ENCODE measurements around the gene AK2.
"Not testable (repeated sequence)": the region's sequence is repeated elsewhere in the genome, so short reads cannot be mapped to it uniquely, and the experiment has no call there.

Gene AK2

DNA sequence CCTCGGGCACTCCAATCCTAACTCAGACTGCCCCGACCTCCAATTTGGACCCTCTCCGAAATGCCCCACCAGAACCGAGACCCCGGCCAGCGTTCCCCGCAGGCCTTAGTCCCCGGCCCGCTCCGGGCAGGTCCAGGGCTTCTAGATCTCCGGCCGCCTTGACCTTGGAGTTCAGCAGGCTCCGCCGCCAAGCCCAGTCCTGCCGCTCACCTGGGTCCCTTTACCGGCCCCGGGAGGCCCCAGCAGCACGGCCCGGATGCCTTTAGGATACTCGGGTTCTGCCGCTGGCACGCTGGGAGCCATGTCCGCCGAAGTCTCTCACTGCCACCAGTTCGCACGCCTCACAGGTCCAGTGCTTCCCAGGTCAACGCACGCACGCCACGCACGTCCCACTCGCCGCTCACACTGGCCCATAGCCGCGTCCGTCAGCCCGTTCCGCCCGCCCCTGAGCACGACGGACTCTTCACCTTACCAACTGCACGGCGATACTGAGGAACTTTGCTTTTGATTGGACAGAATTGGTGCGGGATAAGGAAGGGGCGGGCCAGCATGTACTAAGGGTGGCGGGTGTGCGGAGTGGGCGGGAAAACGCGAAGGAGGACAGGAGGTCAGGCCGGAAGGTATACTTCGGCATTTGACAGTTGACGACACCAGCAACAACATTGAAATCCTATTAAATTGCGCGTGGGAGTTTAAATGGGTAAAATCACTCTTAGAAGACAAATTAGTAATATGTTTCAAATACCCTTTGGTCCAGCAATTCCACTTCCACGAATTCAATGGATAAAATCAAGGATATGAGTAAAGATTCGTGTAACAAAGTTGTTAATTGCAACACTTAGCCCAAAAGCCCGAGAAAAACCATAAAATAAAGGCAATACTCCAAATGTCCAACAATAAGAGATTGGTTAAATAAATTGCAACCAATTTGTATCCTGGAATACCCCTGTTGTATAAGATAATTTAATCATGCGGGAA is at the start of gene AK2:
Gene AK2, minus strand, starts transcription at position 358 of the 978 bp plus-strand sequence. Its CDS starts 55 bp downstream, at position 303.
- peak; percentile 67 to 82 for DNase-seq (ENCODE audit: low read depth in 2 of 2, low spot score in 1 of 2)

DNA sequence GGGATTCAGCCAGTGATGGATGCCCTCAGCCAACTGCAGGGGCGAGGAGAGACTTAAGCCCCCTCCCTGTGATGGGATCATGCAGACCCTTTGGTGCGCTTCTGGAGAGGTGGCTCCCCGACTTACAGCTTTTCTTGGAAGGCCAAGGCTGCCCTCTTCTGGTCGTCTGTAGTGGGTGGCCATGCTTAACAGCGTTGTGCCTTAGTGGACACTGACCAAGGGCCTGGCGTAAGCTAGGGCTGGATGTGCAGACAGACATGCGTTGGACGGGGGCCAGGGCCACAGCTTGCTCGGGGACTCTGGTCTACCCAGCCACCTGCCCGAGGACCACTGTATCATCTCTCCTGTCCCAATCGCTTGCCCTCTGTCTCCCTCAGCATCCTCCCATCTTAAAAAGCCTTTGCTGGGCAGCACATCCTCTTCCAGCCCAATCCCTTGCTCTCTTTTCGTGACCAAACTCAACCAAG is 49.7 kb upstream of the AK2 start:
- DNase-seq (ENCODE audit: low read depth in 2 of 2, low spot score in 1 of 2), result no peak

DNA sequence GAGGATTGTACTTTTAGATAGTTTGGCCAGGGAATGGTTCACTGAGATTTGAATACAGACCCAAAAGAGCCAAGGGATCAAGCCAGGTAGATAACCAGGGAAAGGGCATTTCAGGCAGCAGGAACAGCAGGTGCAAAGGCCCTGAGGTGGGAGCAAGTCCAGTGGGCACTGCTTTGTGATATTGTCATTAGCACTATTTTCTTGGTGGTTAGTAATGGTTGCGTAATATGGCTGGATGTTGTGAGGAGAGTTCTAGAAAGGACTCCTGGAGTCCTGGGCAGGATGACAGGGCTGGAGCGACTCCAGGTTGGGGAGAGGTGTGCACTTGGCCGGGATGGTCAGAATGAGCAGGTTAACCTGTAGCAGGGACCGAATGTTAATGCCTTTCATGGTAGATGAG is 48.6 kb upstream of the AK2 start:
- no peak for DNase-seq (ENCODE audit: low read depth in 2 of 2, low spot score in 1 of 2)

DNA sequence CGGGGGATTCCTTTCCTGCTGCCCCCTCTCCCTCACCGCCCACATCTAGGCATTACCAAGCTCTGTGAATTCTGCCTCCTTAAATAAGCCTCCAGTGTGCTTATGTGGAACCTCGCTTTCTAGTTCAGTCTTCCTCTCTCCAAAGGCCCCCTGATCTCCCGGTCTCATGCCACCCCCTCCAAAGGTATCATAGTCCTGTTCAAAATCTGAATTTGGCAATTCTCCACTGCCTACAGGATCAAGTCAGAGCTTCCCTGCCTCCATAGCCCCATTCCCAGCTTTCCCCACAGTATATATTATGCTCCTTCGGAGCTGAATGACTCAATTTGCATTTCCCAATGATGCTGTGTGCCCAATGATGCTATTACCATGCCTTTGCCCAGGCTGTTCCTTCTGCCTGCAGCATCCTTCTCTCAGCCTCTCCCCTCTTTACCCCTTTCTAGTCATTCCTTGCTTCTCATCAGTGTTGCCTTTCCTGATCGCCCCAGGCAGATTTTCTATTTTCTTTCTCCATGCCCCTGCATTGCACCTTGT is 46.0 kb upstream of the AK2 start:
- DNase-seq (ENCODE audit: low read depth in 2 of 2, low spot score in 1 of 2), result no peak

DNA sequence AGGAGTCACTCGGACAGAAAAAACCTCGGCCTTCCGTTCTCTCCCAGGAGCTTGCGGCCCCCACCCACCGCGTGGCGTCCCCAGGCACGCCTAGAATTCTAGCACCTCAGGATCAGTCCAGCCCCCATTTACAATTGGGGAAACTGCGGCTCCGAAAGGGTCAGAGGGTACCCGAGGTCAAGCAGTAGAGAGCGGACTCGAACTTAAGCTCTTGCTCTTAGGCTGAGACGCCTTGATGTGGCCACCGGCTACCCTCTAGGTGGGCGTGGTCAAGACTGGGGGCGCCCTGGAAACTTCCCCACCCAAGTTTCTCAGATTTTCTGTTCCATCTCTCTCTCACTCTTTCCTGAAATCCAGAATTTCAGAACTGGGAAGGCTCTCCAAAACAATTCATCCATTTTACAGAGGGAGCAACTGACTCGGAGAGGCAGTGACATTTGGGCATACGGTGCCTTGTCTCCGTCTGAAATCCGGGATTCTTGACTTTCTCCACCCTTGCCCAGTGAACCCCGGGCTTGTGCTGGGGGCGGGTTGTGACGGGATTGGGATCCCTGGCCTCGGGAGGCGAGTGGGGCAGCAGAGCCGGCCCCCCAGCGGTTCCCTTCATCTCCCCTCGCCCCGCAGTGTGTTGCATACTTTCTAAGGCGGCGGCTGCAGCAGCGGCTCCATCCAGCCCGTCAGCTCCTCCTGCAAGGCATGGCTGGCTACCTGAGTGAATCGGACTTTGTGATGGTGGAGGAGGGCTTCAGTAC is 45.0 kb upstream of the AK2 start:
- no peak for DNase-seq (ENCODE audit: low read depth in 2 of 2, low spot score in 1 of 2)

DNA sequence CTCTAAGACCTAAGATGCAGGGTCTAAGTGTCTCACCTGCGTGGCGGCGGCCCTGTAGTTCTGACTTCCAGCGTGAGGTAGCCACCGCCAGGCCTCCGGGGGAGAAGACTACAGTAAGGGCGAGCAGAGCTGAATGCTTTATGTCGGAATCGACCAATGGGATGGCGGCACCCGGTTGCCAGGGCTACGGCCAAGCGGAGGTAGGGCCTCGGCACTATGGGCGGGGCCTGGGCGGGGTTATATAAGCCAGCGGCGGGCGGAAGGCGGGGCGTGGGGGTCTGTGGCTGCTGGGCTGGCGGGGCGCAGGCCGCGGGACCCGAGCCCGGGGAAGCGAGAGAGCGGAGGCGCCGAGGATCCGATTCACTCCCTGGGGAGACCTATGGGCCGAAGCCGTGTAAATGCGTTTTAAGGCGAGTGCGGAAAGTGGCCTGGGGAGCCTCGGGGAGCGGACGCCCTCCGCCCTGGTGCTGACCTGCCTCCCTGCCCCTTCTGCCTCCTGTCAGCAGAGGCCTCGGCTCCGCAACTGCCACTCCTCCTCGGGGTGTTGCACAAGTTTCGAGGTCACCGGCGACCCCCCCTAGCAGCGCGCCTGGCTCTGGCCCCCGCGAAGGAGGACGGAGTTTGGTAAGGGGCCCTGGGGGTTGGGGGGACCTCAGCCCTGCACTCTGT is 44.3 kb upstream of the AK2 start, which contains the start of gene AZIN2:
Gene AZIN2, plus strand, starts transcription at position 269 of the 669 bp plus-strand sequence. CDS start 1,097 bp downstream, outside the sequence.
- peak; percentile 91 to 94 for DNase-seq (ENCODE audit: low read depth in 2 of 2, low spot score in 1 of 2)

DNA sequence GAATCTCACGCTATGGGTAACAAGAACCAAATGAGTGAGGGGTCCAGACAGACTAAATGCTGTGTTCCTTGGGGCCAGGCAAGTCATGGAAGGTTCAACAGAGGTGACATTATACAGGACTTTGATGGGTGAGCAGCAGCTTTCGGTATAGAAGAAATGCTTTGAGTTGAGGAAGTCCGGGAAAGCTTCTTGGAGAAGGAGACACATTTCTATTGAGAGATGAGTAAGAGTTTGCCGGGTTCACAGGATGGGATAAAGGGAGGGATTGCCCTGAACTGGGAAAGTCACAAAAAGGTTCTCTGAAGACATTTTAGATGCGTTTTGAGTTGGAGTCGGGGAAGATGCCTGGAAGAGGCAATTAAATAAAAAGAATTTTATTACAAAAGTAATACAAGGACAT is 43.7 kb upstream of the AK2 start:
- DNase-seq (ENCODE audit: low read depth in 2 of 2, low spot score in 1 of 2), result no peak

DNA sequence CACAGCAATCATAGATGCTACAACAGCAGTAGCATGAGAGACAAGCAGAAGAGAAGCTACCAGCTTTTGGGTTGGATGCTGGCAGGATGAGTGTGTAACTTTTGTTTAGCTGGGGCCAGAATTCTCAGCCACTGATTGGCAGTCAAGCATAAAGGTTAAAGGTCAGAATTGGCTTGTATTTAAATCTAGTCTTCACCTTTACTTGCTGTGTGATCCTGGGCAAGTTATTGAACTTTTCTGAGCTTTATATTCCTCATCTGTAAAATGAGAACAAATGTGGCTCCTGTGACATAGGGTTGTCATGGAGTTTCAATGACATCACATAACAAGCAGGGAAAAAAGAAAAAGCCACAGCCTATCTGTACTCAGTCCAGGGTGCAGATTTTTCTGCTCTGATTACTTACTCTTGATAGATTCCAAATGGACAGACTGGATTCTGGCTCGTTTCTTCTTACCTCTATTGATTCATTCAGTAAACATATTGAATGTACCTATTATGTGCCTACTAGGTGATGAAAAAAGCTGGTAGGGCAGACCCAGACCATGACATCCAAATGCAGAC is 41.4 kb upstream of the AK2 start:
- no peak for DNase-seq (ENCODE audit: low read depth in 2 of 2, low spot score in 1 of 2)

DNA sequence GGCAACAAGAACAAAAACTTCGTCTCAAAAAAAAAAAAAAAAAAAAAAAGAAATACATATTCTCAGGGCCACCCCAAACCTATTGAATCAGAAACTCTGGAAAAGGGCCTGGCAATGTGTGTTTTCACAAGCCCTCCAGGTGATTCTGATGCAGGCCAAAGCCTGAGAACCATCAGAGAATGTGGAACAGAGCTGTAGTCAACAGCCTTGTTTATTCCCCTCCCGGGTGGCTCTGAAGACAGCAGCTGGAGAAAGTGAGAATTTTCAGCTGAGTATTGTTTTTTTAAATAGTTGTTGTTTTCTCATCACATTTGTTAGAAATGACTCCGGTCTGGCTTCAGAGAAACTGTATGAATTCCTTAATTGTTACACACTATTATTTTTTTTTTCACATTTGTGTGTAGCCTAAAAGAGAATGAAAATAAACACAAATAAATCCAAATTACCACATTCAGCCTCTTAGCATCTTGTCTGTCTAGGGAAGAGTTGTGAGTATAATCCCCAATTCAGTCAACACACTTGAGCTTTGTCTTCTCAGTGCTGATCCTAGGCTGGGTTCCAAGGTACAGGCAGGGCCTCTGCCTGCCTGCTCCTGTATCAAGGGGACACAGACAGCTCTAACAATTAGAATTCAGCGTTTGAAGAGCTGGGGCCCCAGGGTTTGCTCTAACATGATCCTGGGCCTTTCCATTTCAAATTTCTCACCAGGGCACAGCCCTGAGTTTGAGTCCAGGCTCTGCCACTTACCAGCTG is 37.7 kb upstream of the AK2 start:
- DNase-seq (ENCODE audit: low read depth in 2 of 2, low spot score in 1 of 2), result no peak

DNA sequence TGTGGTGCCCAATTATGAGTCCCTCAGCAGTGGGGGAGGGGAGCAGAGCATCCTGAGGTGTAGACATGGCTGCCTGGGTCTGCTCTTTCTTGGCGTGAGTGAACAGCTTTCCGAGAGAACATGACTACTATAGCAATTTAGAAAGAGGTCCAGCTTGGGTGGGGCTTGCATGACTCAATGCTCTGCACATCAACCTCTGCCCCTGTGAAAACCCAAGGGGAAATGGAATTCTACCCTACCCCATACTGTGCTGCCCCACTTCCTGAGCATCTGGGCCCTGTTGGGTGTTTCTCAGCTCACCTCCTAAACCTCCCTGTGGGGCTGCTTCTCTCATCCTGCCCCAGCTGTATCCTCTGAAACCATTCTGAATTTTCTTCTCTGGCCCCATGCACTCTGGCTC is 36.0 kb upstream of the AK2 start:
- DNase-seq (ENCODE audit: low read depth in 2 of 2, low spot score in 1 of 2), result no peak

DNA sequence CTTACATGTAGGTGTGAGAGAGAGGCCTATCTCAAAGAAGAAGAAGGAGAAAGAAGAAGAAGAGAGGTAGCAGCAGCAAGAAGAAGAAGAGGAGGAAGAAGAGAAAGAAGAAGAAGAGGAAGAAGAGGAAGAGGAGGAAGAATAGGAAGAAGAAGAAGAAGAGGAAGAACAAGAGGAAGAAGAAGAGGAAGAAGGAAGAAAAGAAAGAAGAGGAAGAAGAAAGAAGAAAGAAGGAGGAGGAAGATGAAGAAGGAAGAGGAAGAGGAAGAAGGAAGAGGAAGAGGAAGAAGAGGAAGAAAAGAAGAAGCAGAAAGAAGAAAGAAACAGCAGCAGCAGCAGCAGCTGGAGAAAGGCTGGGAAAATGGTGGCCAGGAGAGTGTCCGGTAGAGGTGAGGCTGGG is 33.9 kb upstream of the AK2 start:
- no peak for DNase-seq (ENCODE audit: low read depth in 2 of 2, low spot score in 1 of 2)

DNA sequence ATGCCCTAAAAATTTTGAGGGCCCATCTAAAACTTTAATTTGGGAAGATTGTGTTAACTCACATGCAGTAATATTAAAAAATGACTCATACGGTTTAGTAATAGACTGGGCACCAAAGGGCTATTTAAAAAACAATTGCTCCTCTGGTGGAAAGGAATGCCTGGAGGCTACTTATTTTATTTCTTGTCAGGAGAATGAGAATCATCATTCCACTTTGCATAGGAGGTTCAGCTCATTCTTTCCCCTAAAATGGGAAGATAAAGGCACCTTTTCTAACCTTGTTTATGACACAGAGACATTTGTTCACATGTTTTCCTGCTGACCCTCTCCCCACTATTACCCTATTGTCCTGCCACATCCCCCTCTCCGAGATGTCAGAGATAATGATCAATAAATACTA is 31.4 kb upstream of the AK2 start:
- not testable (repeated sequence) for DNase-seq (ENCODE audit: low read depth in 2 of 2, low spot score in 1 of 2)

DNA sequence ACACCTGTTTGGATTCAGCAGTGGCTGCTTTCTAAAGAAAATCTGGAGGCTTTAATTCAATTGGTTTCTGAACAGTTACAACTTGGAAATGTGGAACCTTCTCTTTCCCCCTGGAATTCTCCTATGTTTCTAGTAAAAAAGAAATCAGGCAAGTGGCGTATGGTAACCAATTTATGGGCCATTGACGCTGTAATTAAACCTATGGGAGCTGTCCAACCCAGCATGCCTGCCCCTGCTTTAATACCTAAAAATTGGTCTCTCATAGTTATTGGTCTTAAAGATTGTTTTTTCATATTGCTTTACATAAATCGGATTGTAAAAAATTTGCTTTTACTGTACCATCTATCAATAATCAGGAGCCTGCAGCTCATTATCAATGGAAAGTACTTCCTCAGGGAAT is 29.8 kb upstream of the AK2 start:
- DNase-seq (ENCODE audit: low read depth in 2 of 2, low spot score in 1 of 2), result not testable (repeated sequence)

DNA sequence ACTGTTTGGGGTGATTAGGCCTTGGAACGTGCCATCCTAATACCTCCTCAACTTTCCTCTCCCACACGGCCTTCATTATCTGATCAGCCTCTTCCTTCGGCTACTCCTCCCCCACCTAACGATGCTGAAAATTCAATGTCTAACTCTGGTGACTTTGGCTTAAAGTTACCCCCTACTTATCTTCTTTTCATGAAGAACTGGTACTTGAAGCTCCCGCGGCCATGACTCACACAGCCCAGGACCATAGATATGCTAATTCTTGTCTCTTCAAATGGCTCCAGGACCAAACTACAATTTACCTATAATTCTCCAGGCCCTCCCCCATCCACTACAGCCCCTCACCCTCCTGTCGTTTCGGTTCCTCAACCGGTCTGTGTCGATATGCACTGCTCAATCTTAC is 28.6 kb upstream of the AK2 start:
- no peak for DNase-seq (ENCODE audit: low read depth in 2 of 2, low spot score in 1 of 2)

DNA sequence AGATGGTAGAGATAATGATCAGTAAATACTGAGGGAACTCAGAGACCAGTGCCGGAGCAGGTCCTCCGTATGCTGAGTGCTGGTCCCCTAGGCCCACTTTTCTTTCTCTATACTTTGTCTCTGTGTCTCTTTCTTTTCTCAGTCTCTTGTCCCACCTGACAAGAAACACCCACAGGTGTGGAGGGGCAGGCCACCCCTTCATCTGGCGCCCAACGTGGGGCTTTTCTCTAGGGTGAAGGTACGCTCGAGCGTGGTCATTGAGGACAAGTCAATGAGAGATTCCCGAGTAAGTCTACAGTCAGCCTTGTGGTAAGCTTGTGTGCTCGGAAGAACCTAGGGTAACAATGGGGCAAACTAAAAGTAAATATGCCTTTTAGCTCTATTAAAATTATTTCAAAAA is 27.6 kb upstream of the AK2 start:
- not testable (repeated sequence) for DNase-seq (ENCODE audit: low read depth in 2 of 2, low spot score in 1 of 2)

DNA sequence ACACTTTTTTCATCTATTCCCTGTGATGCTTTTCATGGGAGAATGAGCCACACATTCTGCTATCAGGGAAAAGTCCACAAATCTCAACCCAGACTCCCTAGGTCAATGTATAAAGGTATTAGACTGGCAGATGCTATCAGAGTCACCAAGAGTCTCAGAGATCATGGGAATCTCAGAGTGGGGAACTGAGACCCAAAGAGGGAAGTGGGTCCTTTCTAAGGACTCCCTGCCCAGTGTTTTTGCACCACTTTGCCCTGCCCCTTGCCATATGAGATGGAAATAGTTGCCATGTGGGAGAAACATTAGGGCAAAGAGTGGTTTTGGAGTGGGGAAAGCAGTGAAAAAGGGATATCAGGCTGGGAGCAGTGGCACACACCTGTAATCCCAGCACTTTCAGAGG is 25.2 kb upstream of the AK2 start:
- no peak for DNase-seq (ENCODE audit: low read depth in 2 of 2, low spot score in 1 of 2)

DNA sequence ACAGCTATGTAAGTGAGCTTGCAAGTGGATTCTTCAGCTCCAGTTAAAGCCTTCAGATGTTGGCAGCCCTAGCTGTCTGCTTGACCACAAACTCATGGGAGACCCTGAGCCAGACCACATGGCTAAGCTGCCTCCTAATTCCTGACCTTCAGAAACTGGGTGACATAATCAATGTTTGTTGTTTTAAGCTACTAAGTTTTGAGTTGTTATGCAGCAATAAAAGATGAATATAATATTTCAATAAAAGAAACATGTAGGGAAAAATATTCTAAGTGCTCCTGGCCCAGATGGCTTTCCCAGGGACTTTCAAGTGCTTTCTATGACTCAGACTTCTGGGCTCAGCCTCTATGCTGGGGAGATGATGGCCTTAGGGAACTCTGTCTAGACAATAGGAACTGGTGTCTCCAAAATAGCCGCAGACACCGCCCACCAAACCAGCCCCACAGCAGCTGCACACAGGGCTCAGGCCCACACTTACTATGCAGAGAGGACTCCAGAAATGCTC is 23.9 kb upstream of the AK2 start:
- DNase-seq (ENCODE audit: low read depth in 2 of 2, low spot score in 1 of 2), result no peak

DNA sequence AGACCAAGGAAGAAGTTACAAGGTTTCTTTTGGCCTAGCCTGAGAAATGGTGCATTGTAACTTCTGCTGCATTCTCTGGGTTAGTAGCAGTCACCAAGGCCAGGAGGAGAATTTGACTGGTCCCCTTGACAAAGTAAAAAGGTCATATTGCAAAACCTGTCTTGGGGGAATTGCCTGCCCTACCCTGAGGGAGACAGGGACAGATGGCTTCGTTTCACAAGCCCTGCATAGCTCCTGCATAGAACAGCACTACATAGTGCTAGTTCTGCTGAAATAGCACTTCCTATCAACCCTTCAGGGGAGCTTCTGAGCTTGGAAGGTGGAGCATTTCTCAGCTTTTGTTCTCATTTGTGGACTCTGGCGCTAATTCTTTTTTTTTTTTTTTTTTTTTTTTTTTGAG is 20.4 kb upstream of the AK2 start:
- no peak for DNase-seq (ENCODE audit: low read depth in 2 of 2, low spot score in 1 of 2)

DNA sequence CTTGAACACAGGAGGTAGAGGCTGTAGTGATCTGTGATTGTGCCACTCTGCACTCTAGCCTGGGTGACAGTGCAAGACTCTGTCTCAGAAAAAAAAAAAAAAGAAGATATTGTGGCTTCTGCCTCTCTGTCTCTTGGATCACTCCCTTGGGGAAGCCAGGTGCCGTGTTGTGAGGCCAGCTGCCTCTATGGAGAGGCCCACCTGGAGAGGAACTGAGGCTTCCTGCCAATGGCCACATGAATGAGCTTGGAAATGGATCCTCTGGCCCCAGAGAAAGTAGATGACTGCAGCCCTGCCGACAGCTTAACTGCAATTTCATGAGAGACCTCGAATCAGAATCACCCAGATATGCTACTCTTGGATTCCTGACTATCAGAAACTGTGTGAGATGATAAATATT is 19.7 kb upstream of the AK2 start:
- DNase-seq (ENCODE audit: low read depth in 2 of 2, low spot score in 1 of 2), result no peak

Data from stimulated activated CD8-positive, alpha-beta memory T cell treated with anti-CD3 and anti-CD28 coated beads, Interleukin-4, amount 100 ng/mL, for 4 hours (primary cell).